ENCODE data around the gene KRI1.
"Not testable (repeated sequence)": the region's sequence is repeated elsewhere in the genome, so short reads cannot be mapped to it uniquely, and the experiment has no call there.

The KRI1 gene

GRCh38 chr19:10550336-10550735 is 15.5 kb downstream of the KRI1 start:
- no peak for DNase-seq (ENCODE audit: low read depth)

DNA sequence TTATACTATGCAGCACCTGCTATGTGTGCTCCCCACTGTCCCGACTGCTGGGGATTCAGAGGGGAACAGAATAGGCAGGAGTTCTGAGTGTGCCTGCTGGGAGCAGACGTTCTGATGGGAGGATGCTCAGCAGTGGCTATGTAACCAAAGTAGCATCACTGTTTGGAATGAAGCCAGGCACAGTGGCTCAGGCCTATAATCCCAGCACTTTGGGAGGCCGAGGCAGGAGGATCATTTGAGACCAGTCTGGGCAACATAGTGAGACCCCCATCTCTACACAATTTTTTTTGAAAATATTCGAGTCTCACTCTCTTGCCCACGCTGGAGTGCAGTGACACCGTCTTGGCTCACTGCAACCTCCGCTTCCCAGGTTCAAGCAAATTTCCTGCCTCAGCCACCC is 16.1 kb downstream of the KRI1 start:
- no peak for DNase-seq (ENCODE audit: low read depth)

- DNase-seq (ENCODE audit: low read depth): no peak
Observed at GRCh38 chr19:10548746-10549276, 17.0 kb downstream of the KRI1 start.

- DNase-seq (ENCODE audit: low read depth): no peak
Observed at GRCh38 chr19:10546817-10547216, 19.0 kb downstream of the KRI1 start.

DNA sequence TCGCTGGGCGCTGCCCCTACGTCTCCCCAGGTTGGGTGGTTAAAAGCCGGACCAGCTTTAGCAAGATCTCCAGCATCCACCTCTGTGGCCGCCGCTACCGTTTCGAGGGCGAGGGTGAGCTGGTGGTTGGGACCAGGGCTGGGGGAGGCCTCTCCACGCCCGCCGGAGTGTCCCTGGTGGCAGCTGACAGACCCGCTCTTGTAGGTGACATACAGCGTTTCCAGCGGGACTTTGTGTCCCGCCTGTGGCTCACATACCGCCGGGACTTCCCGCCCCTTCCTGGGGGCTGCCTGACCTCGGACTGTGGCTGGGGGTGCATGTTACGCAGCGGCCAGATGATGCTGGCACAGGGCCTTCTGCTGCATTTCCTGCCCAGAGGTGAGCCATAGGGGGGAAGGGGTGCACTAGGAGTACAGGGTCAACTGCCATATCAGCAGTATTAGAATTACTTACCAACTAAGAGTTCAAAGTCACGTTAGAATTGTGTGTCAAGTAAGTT is 21.0 kb downstream of the KRI1 start:
- DNase-seq (ENCODE audit: low read depth): no peak

- DNase-seq (ENCODE audit: low read depth): no peak
Observed at GRCh38 chr19:10544242-10544752, 21.5 kb downstream of the KRI1 start.

DNA sequence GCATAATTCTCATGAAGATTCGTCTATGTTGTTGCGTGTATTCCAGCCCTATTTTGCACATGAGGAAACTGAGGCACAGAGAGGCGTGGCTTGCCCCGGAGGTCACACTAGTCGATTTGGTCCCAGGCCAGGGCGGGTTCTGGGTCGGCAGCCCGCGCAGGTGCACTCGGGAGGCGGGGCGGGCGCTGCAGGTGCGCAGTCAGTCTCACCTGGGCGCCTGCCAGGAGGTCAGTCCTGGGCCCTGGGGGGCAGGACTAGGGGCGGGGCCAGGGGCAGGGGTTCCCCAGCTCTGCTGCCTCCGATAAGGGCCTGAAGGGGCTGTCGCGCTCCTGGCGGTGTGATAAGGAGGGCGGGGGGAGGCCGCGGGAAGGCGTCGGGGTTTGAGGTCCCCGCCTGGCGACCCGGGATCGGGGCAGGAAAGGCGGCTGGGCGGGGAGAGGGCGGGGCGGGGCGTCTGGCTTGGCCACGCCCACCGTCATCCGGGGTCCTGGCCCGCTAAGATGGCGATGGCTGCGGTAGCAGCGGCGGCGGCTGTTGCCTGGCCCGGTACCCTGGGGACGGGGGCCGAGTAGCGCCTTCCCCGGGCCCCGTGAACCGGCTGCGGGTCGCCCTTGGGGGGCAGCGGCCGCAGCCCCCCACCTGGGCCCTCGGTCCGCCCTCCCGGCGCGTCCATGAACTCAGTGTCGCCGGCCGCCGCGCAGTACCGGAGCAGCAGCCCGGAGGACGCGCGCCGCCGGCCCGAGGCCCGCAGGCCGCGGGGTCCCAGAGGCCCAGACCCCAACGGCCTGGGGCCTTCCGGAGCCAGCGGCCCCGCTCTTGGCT is 22.2 kb downstream of the KRI1 start, which contains the start of gene ATG4D:
ATG4D (plus strand) TSS at position 485 of the 822 bp plus-strand sequence; CDS start at position 672, 187 bp downstream.
- DNase-seq (ENCODE audit: low read depth): peak; percentile 86

GRCh38 chr19:10543059-10543419 is 22.8 kb downstream of the KRI1 start:
- no peak for DNase-seq (ENCODE audit: low read depth)

GRCh38 chr19:10539016-10539415 is 26.8 kb downstream of the KRI1 start:
- not testable (repeated sequence) for DNase-seq (ENCODE audit: low read depth)

GRCh38 chr19:10538204-10538983 is 27.4 kb downstream of the KRI1 start:
- no peak for DNase-seq (ENCODE audit: low read depth)

- DNase-seq (ENCODE audit: low read depth): no peak
Observed at GRCh38 chr19:10537668-10538067, 28.1 kb downstream of the KRI1 start.

GRCh38 chr19:10535613-10536012 is 30.2 kb downstream of the KRI1 start:
- DNase-seq (ENCODE audit: low read depth): no peak

DNA sequence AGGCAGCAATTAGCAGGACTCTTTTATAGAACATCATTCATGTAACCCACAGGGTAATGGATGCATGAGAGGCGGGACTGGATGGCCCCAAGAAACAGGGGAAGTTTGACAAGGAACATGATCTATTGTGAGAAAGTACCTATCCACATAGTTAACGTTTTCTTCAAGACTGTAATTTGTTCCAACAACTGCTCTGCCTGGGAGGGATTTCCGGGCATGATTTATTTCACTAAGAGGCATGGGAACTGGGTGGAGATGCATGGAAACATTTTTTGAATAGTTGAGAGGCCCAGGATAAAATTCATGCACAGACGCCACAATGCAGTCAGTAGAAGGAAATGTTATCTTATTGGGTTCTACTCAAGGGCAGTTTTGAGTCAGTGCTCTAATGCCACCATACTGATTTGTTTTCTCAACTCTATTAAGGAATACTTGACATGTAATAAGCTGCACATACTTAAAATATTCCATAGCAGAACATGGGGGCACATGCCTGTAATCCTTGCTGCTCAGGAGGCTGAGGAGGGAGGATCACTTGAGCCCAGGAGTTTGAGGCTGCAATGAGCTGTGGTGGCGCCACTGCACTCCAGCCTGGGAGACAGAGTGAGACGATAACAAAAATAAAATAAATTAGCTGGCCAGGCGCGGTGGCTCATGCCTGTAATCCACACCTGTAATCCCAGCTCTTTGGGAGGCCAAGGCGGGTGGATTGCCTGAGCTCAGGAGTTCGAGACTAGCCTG is 32.0 kb downstream of the KRI1 start:
- no peak for DNase-seq (ENCODE audit: low read depth)

GRCh38 chr19:10532457-10532856 is 33.4 kb downstream of the KRI1 start:
- no peak for DNase-seq (ENCODE audit: low read depth)

- DNase-seq (ENCODE audit: low read depth): not testable (repeated sequence)
Observed at GRCh38 chr19:10526887-10527286, 38.9 kb downstream of the KRI1 start.

- DNase-seq (ENCODE audit: low read depth): no peak
Observed at GRCh38 chr19:10525636-10526035, 40.2 kb downstream of the KRI1 start.

GRCh38 chr19:10523135-10523636 is 42.6 kb downstream of the KRI1 start:
- no peak for DNase-seq (ENCODE audit: low read depth)

DNA sequence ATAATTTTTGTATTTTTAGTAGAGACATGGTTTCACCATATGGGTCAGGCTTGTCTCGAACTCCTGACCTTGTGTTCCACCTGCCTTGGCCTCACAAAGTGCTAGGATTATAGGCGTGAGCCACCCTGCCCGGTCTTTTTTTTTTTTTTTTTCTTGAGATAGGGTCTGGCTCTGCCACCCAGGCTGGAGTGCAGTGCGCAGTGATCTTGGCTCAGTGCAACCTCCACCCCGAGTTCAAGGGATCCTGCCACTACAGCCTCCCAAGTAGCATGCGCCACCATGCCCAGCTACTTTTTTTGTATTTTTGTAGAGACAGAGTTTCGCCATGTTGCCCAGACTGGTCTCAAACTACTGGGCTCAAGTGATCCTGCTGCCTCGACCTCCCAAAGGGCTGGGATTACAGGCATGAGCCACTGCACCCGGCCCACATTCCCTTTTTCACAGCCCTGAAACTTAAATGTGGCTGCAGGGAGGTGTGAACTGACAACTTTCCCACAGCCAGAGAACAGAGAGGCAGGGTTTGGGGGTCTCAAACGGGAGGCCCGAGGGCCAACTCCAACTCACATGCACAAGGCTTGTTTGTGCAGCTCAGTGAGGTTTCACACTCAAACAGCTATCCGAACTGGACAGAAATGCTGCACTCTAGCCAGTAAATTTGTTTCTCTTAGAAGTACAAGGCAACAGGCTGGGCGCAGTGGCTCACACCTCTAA is 44.2 kb downstream of the KRI1 start:
- DNase-seq (ENCODE audit: low read depth): no peak

- no peak for DNase-seq (ENCODE audit: low read depth)
Observed at GRCh38 chr19:10520652-10521318, 45.0 kb downstream of the KRI1 start.

DNA sequence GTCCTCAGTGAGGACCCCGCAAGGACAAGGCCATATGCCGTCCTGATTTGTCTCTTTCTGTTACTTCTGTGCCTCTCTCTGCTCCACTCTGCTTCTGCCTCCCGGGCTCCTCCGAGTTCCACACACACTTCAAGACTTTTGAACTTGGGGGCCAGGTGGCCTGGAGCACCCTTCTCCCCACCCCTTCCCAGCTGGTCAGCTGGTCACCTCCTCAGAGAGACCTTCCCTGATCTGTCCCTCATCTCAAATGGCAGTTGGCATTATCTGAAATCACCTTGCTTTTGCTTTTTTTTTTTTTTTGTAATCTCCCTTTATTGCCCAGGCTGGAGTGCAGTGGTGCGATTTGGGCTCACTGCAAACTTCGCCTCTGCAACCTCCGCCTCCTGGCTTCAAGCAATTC is 46.4 kb downstream of the KRI1 start:
- DNase-seq (ENCODE audit: low read depth): no peak
